GM21390 (cell line): Measurements from ENCODE around the gene CAPN2.

ENCODE experiments used
- ATAC-seq: cut with Tn5 transposase; IDR thresholded peaks from one replicate; pipeline ENCODE4 v1.9.1; 2021; ENCODE audit not compliant: unreplicated experiment

The CAPN2 gene

DNA sequence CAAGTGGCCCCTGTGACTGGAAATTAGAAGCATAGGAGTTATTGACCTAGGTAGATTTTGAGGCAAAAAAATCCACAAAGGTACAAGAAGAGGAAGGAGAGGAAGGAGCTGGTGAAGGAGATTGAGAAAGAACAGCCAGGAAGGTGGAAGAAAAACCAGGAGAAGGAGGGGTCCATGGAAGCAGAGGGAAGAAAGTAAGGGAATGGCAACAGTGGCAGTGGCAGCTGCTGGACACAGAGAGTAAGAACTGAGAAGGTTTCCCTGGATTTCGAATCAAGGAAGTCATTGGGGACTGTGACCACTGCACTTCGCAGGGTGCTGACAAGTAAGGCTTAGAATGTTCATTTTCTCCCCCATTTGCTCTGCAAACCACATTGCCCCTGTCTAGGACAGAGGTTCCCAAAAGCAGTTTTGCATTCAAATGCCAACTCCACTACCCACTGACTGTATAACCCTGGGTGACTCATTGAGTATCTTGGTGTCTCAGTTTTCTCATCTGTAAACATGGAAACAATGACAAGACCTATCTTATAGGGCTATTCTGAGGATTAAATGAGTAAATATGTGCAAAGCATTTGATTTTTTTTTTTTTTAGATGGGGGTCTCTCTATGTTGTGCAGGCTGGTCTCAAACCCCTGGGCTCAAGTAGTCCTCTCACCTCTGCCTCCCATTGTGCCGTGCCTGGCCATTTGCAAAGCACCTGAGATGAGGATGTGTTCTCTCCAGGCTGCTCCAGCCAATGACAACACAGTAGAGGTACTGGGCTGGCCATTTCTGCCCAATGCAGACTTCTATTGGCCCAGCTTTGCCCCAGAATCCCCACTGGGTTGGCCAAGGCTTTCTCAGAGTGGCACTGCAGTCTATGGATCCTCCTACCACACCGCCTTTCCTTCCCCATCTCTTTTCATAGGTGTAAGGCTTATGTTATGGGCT, 9.3 kb upstream of the CAPN2 start:
- no peak for ATAC-seq

DNA sequence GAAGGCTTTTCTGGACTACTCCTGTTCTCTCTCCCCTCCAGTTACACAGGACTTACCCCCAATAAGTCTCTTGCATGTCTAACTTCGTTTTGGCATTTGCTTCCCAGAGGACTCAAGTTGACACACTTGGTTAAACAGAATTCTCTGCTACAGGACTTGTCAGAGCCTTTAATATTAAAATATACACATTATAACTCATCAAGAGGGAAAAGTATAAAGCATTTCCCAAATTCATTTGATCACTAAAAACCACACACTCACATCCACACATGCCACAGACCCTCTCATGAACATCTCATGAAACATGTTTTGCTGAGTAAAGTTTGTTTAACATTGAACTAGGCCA, 8.7 kb upstream of the CAPN2 start:
- ATAC-seq, result no peak

DNA sequence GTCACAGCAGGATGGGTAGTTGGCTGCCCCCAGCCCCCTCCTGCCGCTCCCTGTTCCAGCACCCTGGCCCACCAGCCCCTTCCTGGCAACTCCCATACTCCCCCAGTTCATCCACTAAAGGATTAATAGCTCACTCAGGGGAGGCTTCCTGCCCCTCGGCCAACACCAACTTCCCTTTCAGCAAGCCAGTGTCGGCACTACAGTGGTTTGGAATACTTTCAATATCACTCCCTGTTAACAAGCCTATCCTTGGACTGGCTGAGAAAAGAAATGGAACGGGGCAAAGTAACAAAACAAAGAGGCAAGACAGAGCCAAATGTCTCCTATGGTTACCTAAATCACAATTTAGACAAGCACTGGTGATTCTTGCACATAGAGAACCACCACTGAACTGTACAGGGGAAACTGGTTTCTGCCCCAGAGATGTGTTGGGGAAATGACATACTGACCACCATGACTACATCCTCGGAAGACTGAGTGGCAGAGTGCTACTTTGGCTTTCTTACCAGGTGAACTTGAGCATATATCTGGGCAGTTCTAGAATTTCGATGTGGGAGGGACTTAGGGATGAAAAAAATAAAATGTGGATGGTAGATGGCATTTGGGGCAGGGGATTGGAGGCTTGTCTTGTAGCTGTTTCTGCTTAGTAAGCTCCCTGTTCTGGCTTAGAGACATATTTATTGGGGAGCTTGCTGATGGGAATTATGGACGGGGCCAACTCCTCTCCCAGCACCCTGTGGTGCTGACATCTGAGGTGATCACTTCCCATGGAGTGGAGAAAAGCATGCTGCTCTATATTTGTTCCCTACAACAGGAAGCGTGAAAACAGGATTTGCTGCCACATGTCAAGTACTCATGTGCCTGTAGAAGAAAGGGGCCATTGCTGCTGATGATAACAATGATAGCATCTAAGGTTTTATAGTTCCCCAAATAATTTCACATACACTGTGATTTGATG, 7.1 kb upstream of the CAPN2 start:
- no peak for ATAC-seq

DNA sequence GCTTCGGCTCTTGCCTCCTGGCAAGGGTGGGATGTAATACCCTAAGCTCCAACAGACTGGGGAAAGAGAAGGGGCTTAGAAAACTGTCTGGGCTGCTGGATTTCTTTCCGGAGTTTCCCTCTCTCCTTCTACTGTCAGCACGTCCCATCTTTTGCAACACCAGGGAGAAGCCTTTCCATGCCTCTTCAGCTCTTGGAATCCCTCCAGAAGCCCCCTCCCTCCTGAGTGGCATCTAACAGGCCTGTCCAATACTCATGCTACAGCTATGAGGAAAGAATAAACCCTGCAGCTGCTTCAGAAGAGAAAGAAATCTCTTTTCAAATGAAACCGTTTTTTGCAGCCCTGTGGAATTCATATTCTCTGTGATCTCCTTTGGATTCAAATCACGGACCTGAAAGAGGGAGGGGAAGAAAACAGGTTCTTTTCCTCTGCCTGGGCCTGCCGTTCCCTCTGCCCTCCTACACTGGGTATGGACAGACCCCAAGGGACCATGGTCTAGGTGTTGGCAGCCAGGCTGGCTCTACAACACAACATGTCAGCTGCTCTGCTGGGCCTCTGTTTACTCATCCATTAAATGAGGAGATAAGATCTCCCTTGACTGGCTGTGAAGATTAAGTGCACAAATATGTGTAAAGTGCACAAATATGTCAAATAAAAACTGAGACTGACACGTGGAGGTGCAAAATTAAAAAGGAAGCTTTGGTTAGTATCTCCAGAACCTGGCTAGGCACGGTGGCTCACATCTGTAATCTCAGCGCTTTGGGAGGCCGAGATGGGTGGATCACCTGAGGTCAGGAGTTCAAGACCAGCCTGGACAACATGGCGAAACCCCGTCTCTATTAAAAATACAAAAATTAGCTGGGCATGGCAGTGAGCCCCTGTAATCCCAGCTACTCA, 6.0 kb upstream of the CAPN2 start:
- ATAC-seq, result no peak

DNA sequence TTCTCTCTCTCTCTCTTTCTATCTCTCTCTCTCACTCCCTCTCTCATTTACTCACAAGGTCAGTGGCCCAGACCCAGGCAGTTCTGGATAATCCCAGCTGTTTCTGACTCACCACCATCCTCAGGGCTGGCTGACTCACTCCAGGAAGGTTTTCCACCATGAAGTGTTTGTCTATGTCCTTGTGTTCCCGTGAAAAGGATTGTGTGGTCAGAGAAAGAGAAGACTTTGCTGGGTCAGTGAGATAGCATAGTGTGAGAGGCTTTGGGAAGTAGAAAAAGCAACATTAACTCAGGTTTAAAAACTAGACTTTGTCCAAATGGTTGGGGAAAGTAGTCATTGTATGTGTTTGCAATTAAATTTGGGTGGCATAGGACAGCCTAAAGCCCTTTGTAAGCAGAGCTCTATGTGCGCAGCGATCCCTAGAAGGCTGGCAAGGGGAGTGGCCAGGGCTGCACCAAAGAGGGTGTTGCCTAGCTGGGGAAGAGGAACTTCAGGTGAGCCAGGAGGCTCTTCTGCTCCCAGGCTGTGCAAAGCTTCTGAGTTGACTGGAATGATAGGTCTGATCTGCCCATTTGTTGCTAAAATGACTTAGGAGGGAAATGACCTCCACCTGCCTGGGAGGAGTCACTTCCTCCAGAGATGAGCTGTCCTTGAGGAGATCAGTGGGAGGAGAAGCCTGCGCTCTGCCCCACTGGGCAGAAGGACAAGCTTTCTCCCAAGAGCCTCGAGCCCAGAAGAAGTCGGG, 4.9 kb upstream of the CAPN2 start:
- ATAC-seq, result no peak

DNA sequence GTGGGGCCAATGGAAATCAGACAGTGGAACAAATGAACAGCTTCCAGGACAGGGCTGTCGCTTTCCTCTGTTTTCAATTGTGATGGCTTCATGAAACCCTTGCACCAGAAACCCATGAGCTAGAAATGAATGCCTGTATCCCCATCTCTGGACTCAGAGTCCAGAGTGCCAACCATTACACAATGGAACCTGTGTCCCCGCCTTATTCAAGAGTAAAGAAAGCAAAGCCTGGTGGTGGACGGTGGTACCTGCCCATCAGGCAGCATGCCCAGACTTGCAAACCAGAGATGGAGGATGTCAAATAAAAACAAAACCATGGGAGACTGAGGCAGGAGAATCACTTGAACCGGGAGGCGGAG, 4.4 kb upstream of the CAPN2 start:
- no peak for ATAC-seq

DNA sequence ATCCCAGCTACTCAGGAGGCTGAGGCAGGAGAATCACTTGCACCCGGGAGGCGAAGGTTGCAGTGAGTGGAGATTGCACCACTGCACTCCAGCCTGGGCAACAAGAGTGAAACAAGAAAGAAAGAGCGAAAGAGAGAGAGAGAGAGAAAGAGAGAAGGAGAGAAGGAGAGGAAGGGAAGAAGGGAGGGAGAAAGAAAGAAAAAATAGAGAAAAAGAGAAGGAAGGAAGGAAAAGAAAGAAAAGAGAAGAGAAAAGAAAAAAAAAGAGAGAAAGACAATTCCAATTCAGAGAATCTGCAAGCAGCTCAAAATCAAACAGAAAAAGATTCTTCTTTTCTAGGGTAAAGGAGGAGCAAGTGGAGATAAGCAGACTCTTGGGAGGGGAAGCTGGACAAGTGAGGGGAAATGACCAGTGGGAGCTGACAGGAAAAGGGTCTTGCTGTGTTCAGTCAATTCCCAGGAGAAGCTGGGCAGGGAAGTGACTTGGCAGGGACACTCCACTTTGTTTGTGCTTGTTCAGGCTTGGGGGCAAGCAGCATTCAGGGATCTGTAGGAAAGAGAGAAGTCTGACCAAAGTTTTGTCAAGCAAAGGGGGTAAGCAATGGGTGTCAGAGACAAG, 3.6 kb upstream of the CAPN2 start:
- no peak for ATAC-seq

DNA sequence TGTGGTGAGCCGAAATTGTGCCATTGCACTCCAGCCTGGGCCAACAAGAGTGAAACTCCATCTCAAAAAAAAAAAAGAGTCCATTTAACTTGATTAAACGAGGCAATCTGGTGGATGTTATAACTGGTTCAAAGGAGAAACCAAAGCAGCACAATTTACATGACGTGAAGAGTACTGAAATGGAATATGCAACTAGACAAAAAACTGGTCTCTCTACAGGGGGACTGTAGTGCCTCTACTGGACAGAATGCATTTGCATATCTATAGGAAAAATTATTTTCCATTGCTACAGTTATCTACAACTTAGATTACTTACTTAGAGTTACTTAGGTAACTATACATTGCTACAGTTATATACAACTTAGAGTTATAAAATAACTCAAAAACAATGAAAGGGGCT, 2.7 kb upstream of the CAPN2 start:
- ATAC-seq, result no peak

DNA sequence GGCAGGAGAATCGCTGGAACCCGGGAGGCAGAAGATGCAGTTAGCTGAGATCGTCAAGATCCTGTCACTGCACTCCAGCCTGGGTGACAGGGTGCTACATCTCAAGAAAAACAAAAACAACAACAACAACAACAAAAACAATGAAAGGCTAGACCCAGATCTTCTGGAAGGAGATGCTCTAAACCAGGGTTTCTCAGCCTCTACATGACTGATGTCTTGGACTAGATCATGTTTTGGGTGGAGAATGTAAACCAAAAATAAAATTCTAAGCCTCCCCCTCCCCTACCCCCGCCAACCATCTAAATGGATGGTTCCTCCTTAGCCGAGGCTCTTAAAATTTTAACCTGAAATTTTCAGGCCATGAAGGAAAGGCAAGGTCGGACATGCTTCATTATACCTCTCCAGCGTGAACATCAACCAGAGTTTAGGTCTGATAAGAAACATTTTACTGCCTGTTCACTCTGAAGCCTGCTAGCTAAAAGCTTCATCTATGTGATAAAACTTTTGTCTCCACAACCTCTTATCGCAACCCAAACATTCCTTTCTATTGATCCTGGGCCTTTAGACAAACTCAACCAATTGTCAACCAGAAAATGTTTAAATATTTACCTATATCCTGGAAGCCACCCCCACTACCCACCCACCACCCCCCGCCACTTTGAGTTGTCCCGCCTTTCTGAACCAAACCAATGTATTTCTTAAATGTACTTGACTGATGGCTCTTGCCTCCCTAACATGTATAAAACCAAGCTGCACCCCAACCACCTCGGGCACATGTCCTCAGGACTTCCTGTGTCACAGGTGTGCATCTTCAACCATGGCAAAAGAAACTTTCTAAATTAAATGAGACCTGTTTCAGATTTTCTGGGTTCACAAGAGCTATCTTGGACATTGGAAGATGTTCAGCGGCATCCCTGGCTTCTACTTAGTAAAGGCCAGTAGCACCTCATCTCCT, 1.9 kb upstream of the CAPN2 start:
- no peak for ATAC-seq

DNA sequence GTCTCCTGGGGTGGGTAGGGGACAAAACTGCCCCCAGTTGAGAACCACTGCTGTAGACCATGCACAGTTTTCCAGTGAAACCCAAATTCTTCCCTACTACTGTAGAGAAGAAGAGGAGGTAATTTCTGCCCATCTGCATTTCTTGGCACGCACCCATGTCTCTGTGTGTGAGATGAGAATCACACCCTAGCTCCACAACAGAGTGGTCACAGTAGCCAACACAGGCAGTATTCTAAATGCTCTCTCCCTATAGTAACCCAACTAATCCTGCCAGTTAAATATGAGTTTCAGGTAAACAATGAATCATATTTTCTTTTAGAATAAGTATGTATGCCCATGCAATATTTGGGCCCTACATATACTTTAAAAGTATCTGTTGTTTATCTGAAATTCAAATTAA, 1.2 kb upstream of the CAPN2 start:
- ATAC-seq, result no peak

DNA sequence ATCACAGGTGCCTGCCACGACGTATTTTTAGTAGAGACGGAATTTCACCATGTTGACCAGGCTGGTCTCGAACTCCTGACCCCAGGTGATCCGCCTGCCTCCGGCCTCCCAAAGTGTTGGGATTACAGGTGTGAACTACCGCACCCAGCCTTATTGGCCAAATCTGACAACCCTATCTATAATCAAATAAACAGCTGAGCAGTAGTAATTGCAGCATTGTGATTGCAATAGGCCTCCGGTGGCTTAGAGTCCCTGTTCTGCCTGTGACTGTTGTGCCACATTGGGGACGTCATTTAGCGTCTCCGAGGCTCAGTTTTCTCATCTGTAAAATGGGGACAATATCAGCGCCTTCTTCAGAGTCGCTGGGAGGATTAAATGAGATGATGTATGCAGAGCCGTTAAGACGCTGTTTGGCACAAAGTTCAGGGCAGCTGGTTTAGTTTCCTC, 569 bp upstream of the CAPN2 start:
- ATAC-seq, result no peak

DNA sequence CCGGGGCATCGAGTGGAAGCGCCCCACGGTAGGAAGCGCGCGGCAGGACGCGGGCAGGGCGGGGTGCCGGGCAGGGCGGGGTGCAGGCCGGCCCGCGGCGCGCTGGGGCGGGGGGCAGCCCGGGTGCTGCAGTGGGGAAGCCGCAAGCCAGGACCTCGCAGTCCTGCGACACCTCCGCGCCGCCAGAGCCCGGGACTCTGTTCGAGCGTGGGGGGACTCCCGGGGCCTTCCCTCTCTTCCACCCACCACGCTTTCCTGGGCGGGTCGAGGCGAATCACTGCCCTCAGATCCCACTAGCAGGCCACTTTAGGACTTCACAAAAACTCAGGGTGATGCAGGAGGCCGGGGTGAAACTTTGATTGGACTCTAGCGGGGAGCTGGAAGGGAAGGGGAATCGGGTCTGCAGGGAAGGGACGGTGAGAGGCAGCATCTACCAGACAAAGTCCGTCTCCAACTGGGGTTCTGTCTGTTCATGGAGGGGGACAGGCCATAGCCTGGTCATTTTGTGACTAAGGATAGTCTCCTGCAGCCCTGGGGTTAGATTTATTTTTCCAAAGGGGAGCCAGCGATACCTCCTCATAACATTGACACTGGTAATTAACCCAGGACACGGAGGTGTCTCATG, 623 bp downstream of the CAPN2 start:
- peak; percentile 29 for ATAC-seq

DNA sequence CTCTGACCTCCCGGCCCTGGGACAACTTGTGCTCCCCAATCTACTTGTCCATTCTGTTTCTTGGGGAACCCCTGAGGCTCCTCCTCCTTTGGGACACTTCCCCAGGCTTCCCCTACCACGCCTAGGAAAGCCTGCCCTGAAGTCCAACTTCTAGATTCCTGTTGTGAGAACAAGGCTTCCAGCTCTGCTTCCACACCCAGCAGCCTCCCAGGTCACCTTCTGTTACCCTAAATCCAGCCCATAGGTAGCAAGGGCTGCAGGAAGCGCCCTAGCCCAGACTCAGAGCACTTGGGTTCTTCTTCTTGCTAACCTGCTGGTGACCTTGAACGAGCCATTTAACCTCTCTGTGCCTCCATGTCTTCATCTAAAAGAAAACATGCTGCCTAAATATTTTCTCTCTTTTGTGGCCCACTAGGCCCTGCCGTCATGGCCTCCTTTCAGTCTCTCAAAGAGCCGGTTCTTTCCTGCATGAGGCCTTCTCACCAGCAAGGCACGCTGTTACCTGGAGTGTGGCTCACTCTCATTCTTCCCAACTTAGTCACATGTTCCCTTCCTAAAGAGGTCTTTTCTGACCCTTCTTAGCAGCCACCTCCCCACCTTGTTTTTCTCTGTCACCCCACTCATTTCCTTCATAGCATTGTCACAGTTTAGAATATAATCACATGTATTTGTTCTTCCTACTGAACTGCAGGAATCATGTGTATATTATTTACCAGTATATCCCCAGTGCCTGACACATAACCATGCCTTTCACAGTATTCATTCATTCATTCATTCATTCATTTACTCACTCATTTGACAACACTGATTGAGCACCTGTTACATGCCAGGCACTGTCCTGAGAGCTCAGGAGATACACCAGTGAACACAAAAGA, 1.4 kb downstream of the CAPN2 start:
- ATAC-seq, result no peak

DNA sequence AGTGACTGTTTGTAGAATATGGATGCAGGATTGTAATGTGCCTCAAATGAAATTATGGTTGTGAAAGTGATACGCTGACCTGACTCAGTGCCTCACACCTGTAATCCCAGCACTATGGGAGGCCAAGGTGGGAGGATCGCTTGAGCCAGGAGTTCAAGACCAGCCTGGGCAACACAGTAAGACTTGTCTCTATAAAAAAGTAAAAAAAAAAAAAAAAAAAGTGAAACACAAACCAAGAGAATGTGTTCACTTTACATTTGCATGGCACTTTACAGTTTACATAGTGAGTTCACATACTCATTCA, 2.0 kb downstream of the CAPN2 start:
- no peak for ATAC-seq

DNA sequence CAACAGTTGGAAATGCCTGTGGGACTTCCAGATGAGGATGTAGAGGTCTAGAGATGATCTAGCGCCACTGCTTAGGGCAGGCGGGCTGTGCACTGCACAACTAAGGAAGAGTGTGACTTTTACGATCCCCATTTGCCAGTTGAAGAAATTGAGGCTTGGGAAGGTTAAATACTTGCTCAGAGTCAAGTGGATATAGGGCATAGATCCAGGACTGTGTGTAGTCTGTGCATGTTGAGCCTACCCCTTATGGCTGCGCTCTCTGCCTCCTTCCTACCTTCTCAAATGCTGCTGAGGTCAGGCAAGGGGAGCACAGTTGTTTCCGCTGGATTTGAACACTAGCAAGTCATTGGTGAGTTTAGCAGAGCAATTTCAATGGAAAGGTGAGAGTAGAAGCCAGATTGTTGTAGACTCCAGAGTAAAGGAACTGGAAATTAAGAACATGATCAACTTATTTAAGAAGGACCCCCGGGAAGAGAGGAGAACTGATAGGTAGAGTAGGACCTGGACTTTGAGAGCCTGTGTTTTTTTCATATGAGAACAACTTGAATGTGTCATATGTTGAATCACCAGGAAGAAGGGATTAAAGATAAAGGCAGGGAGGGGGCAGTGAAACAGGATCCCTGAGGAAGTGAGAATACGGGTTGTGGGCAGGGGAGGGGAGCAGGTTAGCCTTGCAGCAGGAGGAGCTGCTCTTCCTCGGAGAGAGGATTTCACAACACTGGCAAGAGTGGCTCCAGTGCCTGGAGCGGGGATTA, 2.7 kb downstream of the CAPN2 start:
- no peak for ATAC-seq

DNA sequence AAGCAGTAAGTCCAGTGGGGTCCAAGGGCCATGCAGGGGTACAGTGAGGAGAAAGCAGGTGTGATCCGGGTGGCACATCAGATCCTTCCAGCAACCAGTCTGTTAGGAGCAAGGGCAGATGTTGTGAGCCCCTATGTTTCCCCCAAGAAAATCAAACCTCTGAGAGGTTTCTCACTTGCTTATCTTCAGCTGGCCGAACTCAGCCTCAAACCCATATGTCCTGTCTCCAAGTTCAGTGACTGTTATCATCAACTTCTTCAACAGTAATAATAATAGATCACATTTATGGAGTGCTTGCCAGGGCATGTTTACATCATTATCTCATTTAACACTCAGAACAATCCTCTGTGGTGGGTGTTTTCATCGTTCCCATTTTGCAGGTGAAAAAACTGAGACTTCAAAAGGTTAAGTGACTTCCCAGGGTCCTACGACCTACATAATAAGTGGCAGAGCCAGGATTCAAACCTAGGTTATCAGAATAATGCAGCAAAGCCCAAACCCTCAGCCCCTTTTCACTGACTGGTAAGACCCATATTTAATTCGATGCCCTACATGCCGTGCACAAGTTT, 3.3 kb downstream of the CAPN2 start:
- ATAC-seq, result no peak
